ENCODE data around the gene ANKRD36. TPM values are rescaled to one million over a fixed set of nuclear protein-coding genes. Genes with fewer than 3 reads are reported as not detected.
"Not testable (repeated sequence)": the region's sequence is repeated elsewhere in the genome, so short reads cannot be mapped to it uniquely, and the experiment has no call there.

ANKRD36 gene
- total RNA-seq, 4 donors from 2014 or later: 26.1 to 48.6 (median 42.7) TPM

- H3K36me3 ChIP-seq; DNase-seq; H3K4me3 ChIP-seq; H3K27me3 ChIP-seq; H3K4me1 ChIP-seq; H3K27ac ChIP-seq; intact Hi-C loops (cut with DNase I; ENCODE audit: low total_unique reads); H3K9me3 ChIP-seq: not testable (repeated sequence)
- 71 to 84% methylated on average over 1 to 6 of the region's 10 CpGs for WGBS, 2 donors (ENCODE audit: low coverage in 1 of 2)
- in situ Hi-C loops (cut with MboI; ENCODE audit: low pct_ligation_motif_present in 1 of 4, low pct_unique_long_range_greater_than_20kb in 1 of 4, low sequenced_read_pairs in 3 of 4): loop anchor here in 1 of 4 donors (25.0 kb wide), 1 partner anchor 244 kb away; the partner anchor contains the start of gene ANKRD23
Measured at GRCh38 chr2:97080855-97081254, 32.1 kb upstream of the ANKRD36 start.

- WGBS, 2 donors (ENCODE audit: low coverage in 1 of 2): 56% methylated on average over 5 of the region's 9 CpGs; no CpG with 5 or more reads in 1 of the 2 donors
- H3K27me3 ChIP-seq; H3K27ac ChIP-seq; H3K36me3 ChIP-seq; H3K4me3 ChIP-seq; DNase-seq; H3K9me3 ChIP-seq; intact Hi-C loops (cut with DNase I; ENCODE audit: low total_unique reads); H3K4me1 ChIP-seq: not testable (repeated sequence)
- in situ Hi-C loops (cut with MboI; ENCODE audit: low pct_ligation_motif_present in 1 of 4, low pct_unique_long_range_greater_than_20kb in 1 of 4, low sequenced_read_pairs in 3 of 4): loop anchor here in 1 of 4 donors (25.0 kb wide), 1 partner anchor 245 kb away; the partner anchor contains the start of gene ANKRD23
Measured at GRCh38 chr2:97082206-97082605, 30.7 kb upstream of the ANKRD36 start.

DNA sequence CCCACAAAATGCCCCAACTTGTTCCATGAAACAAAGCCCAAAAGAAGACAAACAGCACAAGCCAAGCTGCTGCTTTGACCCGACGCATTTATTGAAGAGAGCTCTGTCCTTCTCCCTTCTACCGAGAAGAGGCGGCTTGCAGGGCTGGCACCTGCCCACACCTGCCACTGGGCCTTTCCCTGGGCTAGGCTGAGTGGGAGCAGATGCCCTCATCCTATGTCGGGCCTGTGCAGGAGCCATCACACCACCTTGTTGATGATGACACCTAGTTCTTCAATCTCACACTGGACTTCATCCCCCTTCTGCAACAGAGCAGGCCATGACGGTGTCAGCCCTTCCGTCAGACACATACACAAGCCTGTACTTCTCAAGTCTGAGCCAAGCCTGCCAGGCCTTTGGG is 29.4 kb upstream of the ANKRD36 start:
- H3K36me3 ChIP-seq; H3K27me3 ChIP-seq; H3K4me3 ChIP-seq; DNase-seq; H3K4me1 ChIP-seq; intact Hi-C loops (cut with DNase I; ENCODE audit: low total_unique reads); H3K9me3 ChIP-seq; H3K27ac ChIP-seq: not testable (repeated sequence)
- WGBS, 2 donors (ENCODE audit: low coverage in 1 of 2): 91 to 100% methylated on average over 2 to 7 of the region's 7 CpGs
- in situ Hi-C loops (cut with MboI; ENCODE audit: low pct_ligation_motif_present in 1 of 4, low pct_unique_long_range_greater_than_20kb in 1 of 4, low sequenced_read_pairs in 3 of 4): loop anchor here in 1 of 4 donors (25.0 kb wide), 1 partner anchor 246 kb away; the partner anchor contains the start of gene ANKRD23

DNA sequence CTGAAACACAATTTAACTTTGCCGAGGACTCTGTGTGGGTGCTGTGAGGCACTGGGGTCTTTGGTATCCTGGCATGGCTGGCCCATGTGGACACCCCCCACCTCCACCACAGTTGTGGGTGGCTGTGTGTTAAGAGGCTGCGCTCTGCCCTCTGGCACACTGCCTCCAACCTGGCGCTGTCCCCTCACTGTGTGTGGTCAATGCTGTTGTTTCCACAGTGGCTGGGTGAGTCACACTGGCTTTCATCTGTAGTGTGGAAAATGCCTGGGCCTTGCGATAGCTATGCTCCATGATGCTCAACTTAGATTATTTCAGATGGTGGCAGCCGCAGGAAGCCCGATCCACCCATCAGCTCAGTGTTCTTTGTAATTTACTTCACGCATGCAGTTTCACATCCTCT is 27.9 kb upstream of the ANKRD36 start:
- intact Hi-C loops (cut with DNase I; ENCODE audit: low total_unique reads); DNase-seq; H3K4me3 ChIP-seq; H3K27ac ChIP-seq; H3K36me3 ChIP-seq; H3K9me3 ChIP-seq; H3K27me3 ChIP-seq; H3K4me1 ChIP-seq: not testable (repeated sequence)
- in situ Hi-C loops (cut with MboI; ENCODE audit: low pct_ligation_motif_present in 1 of 4, low pct_unique_long_range_greater_than_20kb in 1 of 4, low sequenced_read_pairs in 3 of 4): loop anchor here in 1 of 4 donors (25.0 kb wide), 1 partner anchor 248 kb away; the partner anchor contains the start of gene ANKRD23
- WGBS, 2 donors (ENCODE audit: low coverage in 1 of 2): 90% methylated on average over 2 of the region's 7 CpGs; no CpG with 5 or more reads in 1 of the 2 donors

GRCh38 chr2:97088706-97089105 is 24.2 kb upstream of the ANKRD36 start:
- H3K27ac ChIP-seq; H3K36me3 ChIP-seq; H3K4me1 ChIP-seq; H3K27me3 ChIP-seq; intact Hi-C loops (cut with DNase I; ENCODE audit: low total_unique reads); H3K9me3 ChIP-seq; DNase-seq; H3K4me3 ChIP-seq: not testable (repeated sequence)
- 83 to 100% methylated on average over 1 of the region's 1 CpG for WGBS, 2 donors (ENCODE audit: low coverage in 1 of 2)
- in situ Hi-C loops (cut with MboI; ENCODE audit: low pct_ligation_motif_present in 1 of 4, low pct_unique_long_range_greater_than_20kb in 1 of 4, low sequenced_read_pairs in 3 of 4): loop anchor here in 1 of 4 donors (25.0 kb wide), 1 partner anchor 251 kb away; the partner anchor contains the start of gene ANKRD23

DNA sequence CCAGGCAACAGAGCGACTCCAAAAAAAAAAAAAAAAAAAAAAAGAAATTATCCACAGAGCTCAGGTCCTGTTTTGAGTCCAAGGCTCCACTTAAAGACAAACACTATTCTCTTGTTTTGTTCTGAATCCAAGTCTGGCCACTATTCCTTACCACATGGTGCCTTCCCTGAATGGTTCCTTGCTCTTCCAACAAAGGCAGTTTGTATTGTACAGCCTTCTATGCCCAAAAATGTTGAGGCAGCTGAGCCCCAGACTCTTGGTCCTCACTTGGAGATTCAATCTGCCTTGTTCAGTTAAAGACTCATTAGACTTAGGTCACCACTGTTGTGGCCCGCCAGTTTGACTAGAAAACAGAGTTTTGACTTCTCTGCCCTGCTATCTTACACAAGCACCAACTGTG is 20.0 kb upstream of the ANKRD36 start:
- in situ Hi-C loops (cut with MboI; ENCODE audit: low pct_ligation_motif_present in 1 of 4, low pct_unique_long_range_greater_than_20kb in 1 of 4, low sequenced_read_pairs in 3 of 4): loop anchor here in 1 of 4 donors (25.0 kb wide), 1 partner anchor 256 kb away; the partner anchor contains the start of gene ANKRD23
- H3K4me3 ChIP-seq; DNase-seq; H3K36me3 ChIP-seq; H3K27me3 ChIP-seq; H3K9me3 ChIP-seq; H3K27ac ChIP-seq; intact Hi-C loops (cut with DNase I; ENCODE audit: low total_unique reads); H3K4me1 ChIP-seq: not testable (repeated sequence)
- 91% methylated on average over 2 of the region's 2 CpGs; no CpG with 5 or more reads in 1 of the 2 donors for WGBS, 2 donors (ENCODE audit: low coverage in 1 of 2)

GRCh38 chr2:97093983-97094771 is 18.8 kb upstream of the ANKRD36 start:
- in situ Hi-C loops (cut with MboI; ENCODE audit: low pct_ligation_motif_present in 1 of 4, low pct_unique_long_range_greater_than_20kb in 1 of 4, low sequenced_read_pairs in 3 of 4): loop anchor here in 1 of 4 donors (25.0 kb wide), 1 partner anchor 257 kb away; the partner anchor contains the start of gene ANKRD23
- DNase-seq; H3K9me3 ChIP-seq; H3K4me1 ChIP-seq; H3K27me3 ChIP-seq; intact Hi-C loops (cut with DNase I; ENCODE audit: low total_unique reads); H3K36me3 ChIP-seq: not testable (repeated sequence)
- Histone ChIP-seq H3K27ac (peak overlapping the region in 3 of 4 donors; percentile 47 to 68 (median 55)), H3K4me3 (peak overlapping the region in 2 of 4 donors; percentile 29 to 56)
- WGBS, 2 donors (ENCODE audit: low coverage in 1 of 2): 73% methylated on average over 3 of the region's 33 CpGs; no CpG with 5 or more reads in 1 of the 2 donors

DNA sequence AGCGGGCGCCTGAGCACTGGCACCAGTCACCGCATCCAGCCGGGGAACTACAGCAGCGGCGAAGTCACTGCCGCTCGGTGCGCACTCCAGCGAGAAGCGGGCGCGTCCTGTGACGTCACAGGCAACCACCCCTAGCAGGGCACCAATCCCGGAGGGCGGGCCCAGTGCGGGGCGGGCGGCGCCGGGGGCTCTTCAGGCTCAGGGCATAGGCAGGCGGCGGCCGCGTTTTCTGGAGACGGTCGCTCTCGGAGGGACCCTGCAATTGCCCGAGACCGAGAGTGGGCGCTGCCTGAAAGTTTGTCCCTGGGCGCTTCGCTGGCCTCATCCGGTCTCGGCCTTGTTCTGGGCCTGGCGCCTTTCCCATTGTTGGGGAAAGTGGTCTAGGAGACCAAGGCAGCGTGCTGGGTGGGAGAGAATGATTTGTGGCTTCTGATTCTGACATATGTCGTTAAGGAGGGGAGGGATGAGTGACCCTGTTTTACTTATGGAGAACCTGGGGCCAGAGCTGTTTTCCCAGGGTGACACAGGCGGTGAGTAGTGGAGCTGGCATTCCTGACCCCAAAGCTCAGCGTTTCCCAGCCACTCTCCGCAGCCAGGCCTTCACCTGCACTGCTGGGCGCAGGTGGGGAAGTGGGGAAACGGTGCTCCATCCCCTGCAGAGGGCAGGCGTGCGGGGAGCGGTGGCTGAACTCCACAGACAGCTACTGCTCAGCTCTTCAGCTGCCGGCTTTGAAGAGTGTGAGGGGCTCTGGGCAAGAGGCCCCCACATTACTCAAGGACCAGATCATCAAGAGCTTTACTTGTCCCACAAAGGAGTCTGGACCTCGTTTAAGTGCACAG is 18.0 kb upstream of the ANKRD36 start, which contains the start of gene FAHD2B:
TSS of gene FAHD2B (minus strand) at position 111 of the 840 bp plus-strand sequence. CDS start 3,176 bp downstream, outside the sequence.
- in situ Hi-C loops (cut with MboI; ENCODE audit: low pct_ligation_motif_present in 1 of 4, low pct_unique_long_range_greater_than_20kb in 1 of 4, low sequenced_read_pairs in 3 of 4): loop anchor here in 1 of 4 donors (25.0 kb wide), 1 partner anchor 258 kb away; the partner anchor contains the start of gene ANKRD23
- H3K27me3 ChIP-seq; H3K36me3 ChIP-seq; H3K4me1 ChIP-seq; intact Hi-C loops (cut with DNase I; ENCODE audit: low total_unique reads); H3K9me3 ChIP-seq: not testable (repeated sequence)
- H3K27ac ChIP-seq: peak within 1 kb of the TSS; percentile 37 to 79 (median 72)
- WGBS, 2 donors (ENCODE audit: low coverage in 1 of 2): 6% methylated on average over 19 of the region's 48 CpGs; no CpG with 5 or more reads in 1 of the 2 donors
- peak; percentile 91 for DNase-seq
- H3K4me3 ChIP-seq: peak within 1 kb of the TSS in 3 of 4 donors; percentile 29 to 56 (median 32)

Data from transverse colon (tissue), 4 donors.